Prostate gland (tissue), 2 donors: ENCODE data around the gene SERPINB6.

Experiments
- POLR2A ChIP-seq: fragments of 450-650 bp; IDR thresholded peaks from one replicate; pipeline ENCODE4 v1.6.1; 2016; ENCODE audit warnings: antibody characterized with exemption, mild to moderate bottlenecking
- TF ChIP-seq, protein P1 (sequence below), 4 experiments: fragments of 200-600 bp in 2 of 4; fragments of 450-650 bp in 2 of 4; sonication (generic) in 2 of 4; IDR thresholded peaks; 1 replicate in 3 of 4; 2 replicates in 1 of 4; pipeline ENCODE4 v1.5.1; 2016 to 2019; ENCODE audit warnings: antibody characterized with exemption in 4 of 4, mild to moderate bottlenecking in 2 of 4, moderate library complexity in 2 of 4

DNA sequence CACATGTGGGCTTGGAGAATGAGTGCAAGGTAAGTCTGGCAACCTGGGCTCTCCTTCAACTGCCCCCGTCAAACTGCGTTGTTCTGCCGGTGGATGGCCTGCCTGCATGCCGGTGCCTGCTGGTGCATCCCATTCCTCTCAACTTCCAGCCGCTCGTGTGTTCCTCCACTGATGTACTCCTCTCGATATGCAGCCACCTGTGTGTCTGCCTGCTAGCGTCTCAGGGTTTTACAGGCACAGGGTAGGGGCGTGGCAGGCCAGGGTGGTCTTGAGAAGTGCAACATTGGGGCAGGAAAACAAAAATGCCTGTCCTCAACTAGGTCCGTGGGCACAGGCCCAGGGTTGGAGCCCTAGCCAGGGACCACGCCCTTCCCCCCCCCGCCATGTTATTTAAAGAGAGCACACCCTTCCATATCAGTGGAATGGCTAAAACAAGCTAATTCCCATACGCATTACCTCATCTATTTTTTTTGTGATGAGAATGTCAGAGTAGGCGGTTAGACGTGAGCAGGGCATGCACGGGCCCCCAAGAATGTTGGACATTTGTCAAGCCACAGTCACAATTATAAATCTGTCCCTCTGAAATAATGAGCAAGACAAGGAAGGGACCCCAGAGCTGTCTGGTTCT is 33.2 kb downstream of the SERPINB6 start:
- TF ChIP-seq POLR2A, result no peak
- TF ChIP-seq, protein P1, sequence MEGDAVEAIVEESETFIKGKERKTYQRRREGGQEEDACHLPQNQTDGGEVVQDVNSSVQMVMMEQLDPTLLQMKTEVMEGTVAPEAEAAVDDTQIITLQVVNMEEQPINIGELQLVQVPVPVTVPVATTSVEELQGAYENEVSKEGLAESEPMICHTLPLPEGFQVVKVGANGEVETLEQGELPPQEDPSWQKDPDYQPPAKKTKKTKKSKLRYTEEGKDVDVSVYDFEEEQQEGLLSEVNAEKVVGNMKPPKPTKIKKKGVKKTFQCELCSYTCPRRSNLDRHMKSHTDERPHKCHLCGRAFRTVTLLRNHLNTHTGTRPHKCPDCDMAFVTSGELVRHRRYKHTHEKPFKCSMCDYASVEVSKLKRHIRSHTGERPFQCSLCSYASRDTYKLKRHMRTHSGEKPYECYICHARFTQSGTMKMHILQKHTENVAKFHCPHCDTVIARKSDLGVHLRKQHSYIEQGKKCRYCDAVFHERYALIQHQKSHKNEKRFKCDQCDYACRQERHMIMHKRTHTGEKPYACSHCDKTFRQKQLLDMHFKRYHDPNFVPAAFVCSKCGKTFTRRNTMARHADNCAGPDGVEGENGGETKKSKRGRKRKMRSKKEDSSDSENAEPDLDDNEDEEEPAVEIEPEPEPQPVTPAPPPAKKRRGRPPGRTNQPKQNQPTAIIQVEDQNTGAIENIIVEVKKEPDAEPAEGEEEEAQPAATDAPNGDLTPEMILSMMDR (IDR thresholded peaks at IDR 0.05), result no peak
